Measurements from ENCODE around the gene POU2F2.

Gene POU2F2

DNA sequence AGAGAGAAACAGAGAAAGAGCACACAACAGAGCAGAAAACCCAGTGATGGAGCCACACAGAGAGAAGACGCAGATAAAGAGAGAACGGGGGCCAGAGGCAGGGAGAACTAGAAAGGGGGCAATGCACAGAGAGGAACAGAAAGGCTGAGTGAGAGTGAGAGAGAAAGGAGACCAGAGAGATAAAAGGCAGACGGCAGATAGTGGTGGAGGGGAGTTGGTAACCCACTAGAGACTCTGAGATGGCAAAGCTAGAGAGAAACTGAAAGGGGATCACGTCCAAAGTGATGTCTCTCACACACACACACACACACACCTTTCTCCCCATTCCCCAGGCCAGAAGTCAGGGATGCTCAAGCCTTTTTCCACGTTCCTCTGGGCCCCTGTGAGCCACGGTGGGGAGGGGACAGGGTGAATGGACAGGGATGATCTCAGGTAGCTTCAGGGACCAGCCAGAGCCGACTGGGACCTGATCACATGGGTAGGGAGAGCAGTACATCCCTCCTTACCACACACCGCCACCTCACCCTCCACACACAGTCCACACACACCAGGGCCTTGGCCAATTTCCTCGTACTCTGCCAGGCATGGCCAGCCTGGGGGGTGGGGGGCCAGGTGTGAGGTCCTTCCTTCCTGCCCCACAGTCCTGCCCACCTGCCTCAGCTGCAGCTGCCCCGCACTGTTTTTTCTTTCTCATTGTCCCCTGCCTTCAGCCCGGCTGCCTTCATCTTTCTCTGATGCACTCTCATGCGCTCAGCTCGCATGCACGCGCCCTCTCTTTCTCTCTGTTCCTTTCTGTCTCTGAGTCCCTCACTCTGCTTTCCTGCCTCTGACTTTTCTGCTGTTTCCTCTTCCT is 22.5 kb upstream of the POU2F2 start:
- no peak for DNase-seq

DNA sequence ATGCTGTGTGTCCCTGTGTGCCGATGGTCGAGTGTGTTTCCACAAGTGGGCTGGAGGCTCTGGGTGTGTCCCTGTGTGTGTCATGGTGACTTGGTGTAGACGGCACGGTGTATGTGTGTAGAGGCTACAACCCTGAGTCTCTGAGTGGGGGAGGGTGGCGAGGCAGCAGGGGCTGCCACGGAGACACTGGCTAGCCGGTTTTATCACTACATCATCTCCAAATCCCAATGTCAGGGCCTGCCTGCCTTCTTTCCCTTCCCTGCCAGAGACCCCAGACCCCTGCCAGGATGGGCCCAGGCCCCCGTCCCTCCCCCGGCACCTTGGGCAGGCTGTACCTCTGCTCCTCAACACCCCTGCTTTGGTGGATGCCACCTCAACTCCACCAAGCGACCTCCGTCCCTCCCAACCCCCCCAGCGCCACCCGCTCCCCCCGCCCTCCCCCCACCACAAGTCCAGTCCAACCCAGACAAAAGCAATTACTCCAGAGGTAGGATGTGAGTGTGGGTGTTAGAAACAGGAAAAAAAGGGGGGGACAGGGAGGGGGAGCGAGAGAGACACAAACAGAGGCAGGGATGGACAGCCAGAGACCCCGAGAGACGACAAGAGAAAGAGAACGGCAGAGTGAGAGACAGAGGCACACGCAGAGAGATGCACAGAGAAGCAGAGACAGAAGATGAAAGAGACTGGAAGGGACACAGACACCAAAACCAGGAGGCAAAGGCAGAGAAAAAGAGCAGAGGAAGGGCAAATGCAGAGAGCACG is 21.6 kb upstream of the POU2F2 start:
- DNase-seq = no peak

- no peak for DNase-seq
Measured at GRCh38 chr19:42152910-42153671, 20.8 kb upstream of the POU2F2 start.

DNA sequence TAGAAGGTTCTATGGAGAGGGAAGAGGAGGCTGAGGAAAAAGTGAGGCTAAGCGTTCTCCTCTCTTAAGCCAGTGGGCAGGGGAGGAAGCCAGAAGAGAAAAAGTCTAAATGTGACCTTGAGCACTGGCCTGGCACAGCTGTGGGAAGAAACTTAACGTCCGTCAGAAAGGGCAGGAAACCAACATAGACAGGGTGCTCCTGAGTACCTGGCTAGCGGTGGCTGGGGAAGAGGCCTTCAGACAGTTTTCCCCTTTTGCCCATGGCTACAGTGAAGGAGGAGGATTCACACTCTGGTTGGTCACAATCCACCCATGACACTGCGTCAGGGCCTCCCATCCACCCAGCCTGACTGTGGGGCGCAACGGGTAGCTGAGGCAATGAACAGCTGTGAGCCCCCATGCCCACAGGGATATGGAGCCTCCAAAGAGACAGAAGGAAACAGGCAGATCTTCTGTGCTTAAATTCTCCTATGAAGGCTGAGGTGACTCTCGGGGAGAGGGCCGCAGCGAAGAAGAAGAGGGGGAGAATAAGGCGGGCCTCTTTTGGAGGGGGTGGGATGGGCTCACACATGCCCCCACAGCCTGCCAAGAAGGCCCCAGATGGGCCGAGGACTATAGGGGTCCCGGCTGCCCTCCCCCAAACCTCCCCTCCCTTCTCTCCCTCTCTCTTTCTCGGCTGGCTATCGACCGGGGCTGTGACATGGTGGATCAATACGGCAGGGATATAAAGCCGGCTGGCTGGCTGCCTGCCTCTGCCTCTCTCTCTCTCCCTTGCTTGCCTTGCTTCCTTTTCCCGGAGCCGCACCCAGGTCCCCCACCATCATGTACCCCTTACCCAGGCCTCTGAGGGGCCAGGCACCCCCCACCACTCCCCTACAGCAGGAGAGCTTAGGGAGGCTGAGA is 19.8 kb upstream of the POU2F2 start:
- no peak for DNase-seq

GRCh38 chr19:42150911-42151361 is 18.7 kb upstream of the POU2F2 start:
- no peak for DNase-seq

DNA sequence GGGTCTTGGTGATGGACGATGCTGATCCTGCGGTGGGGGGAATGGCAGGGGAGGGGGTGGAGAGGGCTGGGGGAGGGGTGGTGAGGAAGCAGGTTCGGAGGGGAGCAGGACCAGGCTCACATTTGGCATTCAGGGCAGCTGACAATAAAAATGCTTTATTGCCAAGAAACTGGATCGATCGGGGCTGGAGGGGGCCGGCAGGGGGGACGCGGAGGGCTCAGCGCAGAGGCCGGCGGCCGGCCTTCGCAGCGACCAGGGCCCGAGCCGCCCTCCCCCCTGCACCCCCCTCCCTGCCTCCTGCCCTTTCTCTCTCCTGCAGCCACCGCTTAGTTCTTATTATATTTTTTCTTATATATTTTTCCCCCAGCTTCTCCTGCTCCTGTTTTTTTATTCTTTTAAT is 18.1 kb upstream of the POU2F2 start:
- DNase-seq = no peak

DNA sequence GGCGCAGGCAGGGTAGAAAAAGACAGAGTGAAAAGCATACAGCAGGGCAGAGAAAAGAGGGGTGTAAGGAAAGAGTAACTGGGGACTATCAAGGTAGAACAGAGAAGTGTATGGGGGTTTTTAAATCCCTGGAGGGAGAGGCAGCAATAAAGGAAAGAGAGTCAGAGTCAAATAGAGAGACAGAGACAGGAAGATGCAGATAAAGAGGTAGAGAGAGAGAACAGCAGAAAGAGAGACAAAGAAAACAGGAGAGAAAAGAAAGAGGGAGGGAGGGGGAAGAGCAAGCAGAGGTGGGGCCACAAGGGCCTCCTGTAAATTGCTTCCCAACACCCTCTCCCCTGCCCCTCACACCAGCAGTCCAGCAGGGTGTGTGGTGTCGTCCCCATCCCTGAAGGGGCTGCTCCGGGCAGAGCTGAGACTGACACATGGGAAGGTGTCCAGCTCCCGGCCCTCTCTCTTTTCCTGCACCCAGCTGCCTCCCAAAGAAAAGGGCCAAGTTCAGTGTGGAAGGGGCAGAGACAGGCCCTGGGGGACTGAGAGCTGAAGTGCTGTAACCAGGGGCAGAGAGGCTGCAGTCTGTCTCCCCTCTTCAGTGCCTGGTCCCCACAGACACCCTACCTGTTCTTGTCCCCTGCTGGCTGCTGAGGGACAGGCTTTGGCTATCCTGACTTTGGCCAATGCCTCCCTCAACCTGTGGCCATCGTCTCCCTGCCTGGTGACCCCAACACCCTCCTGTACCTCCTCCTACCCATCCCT is 17.4 kb upstream of the POU2F2 start:
- DNase-seq = no peak

- DNase-seq = no peak
Measured at GRCh38 chr19:42148266-42148665, 16.0 kb upstream of the POU2F2 start.

DNA sequence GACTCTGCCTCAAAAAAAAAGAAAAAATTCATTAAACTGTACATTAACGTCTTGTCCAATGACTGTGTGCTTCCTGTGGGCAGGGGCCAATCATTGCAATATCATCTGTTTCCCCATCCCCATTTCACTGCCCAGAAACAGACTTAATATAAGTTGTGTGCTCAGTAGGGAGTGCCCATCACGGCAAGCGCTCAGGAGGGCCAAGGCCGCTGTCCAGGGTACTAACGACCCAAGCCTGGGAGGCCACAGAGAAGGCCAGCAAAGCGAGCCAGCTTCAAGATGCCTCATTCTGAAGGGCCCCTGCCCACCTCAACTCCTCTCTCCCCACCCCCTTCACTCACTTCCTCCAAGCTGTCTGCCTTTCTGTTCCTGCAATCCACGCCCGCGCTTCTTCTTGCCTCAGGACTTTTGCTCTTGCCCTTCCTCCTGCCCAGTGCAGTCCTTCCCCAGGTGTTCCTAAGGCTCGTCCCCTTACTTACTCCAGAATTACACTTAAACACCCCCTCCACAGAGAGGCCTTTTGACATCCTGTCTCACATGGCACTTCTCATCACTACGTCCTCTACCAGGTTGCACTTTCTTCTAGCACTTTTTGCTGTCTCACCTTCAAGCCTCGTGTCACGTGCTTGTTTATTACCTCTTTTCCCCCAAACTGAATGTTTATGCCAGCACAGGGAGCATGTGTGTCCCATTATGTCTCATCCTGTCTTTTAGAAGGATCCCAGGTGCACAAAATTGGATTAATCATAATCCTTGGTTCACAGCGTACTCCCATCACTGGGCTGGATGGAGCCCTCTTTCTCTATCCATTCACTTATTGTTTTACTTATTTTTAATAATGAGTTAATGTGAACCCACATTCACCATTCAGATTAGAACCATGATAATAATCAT is 11.3 kb upstream of the POU2F2 start:
- peak; percentile 38 for DNase-seq

DNA sequence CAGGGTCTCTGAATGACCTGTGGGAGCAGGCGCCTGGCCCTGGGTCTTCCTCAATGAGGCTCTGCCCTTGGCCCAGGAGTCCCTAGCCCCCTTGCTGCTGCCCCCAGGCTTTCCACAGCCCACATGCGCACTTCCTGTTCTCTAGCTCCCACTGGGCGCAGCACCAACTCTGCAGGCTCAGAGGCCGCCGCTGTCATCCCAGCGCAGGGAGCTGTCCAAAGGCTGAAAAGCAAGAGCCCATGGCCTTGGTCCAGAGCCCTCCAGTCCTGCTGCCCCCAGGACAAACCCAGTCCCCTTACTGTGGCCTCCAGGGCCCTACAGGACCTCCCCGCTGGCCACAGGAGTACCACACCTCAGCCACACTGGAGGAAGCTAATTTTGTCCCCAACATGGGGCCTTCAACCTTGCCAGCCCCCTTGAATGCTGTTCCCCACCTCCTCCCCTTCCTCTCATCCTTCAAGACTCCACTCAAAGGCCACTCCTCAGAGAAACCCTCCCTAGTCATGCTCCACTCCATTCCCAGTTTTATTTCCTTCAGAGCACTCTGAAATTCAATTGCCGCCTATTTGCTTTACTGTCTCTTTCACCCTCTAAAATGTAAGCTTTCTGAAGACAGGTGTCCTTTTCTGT is 8.0 kb upstream of the POU2F2 start:
- DNase-seq = peak; percentile 71

GRCh38 chr19:42134535-42135070 is 2.4 kb upstream of the POU2F2 start:
- DNase-seq = no peak

GRCh38 chr19:42132851-42133528 is 744 bp upstream of the POU2F2 start:
- peak; percentile 47 for DNase-seq

DNA sequence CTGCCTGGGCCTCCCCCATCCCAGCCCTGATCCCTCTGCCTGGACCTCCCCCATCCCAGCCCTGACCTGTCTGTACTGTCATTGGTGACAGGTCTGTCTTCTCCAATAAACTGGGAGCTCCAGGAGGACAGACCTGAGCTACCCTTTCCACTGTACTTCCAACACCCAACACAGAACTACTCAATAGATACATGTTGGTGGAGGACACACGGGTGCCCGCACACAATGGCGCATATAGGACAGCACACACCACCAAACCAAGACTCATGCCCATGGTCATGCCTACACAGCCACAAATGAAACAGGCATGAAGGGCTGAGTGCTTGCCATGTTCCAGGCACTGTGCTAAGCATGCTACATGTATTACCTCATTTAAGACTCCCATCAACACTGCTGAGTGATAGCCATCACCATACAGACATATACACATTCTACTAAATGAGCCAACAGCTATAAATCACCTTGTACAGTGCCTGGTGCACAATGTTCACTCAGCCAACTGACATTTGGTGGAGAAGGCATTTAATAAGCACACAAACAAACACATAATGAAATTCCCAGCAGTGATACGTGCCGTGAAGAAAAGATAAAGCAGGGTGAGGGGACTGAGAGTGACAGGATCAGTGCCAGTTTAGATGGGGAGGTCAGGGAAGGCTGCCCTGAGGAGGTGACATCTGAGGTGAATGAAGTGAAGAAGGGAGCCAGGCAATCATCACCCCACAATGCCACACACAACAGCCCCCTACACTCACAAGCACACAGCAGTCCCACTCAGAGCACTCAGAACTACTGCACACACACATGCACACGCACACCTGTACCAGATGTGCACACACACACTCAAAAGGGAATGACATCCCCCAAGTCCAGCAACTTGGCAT is 857 bp downstream of the POU2F2 start:
- DNase-seq = no peak

DNA sequence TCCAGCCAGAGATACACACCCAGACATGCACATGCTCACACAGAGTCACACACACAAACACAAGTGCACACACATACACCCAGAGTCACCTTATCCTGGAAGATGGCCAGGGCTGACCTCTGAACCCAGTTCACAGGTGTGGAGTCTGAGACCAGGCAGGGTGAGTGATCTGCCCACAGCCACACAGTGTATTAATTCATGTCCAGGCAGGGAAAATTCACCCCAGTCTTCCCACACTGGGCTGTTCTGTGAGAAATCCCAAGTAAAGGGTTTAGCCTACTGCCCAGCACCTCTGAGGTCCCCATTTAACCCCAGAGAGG is 2.0 kb downstream of the POU2F2 start:
- no peak for DNase-seq

DNA sequence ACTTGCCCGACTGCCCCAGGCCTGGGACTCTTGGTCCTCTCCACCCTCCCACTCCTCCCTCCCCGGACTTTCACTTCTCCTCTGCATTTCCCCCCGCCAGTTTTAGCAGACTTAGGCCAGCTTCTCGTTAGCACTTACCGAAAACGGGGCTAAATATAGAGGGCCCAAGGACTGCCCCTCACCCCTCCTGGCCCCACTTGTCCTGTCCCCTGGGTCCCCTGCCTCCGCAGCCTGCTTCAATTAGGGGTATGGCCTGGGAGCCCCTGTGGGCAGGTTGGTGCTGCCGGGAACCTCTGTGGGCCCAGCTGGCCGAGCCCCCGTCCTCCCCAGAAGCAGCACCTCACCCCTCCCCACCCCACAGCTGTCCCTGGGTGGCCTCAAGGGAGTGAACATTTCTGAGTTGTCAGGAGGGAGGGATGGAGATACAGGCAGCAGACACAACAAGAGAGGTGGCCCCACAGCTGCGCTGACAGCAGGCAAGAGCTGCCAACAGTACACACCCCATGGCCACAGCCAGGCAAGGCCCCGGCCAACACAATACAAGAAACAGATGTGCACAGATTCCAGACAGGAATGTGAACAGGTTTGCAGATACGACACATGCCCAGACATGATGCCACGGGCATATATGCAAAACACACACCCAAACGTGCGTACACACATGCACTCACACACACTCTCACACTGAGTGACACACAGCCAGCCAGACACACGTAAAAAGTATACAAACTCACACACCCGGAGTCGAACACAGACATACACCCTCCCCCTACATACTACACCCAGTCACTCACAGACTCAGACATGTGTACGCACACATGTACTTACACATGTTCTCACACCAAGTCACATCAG is 2.6 kb downstream of the POU2F2 start:
- peak; percentile 72 for DNase-seq

GRCh38 chr19:42126574-42126973 is 5.7 kb downstream of the POU2F2 start:
- no peak for DNase-seq

DNA sequence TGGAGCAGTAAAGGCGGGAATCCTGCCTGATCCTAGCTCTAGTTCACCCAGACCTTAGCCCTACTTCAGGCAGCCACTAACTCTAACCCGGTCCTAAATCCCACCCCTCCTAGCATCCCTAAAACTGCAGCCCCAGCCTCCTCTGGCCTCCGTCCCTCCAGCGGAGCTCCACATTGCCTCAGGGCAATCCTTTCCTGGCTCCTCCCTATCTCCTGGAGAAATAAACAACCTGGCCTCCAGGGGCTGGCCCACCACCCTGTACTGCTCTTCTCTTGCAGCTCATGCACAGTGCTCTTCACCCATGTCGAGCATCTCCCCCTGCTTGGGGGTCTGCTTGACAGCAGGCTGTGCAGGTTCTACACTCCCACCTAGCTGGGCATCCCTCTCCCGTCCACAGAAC is 6.7 kb downstream of the POU2F2 start:
- DNase-seq = no peak
